Effector CD8-positive, alpha-beta T cell (primary cell): ENCODE measurements around the gene CD93.

ENCODE experiments used
- DNase-seq: peaks from one replicate; lab custom pipeline; 2025; lab: John Stamatoyannopoulos, UW
- total RNA-seq, 4 experiments: gene quantifications; one replicate each; lab custom pipeline; 2026; lab: John Stamatoyannopoulos, UW

CD93 gene, protein sequence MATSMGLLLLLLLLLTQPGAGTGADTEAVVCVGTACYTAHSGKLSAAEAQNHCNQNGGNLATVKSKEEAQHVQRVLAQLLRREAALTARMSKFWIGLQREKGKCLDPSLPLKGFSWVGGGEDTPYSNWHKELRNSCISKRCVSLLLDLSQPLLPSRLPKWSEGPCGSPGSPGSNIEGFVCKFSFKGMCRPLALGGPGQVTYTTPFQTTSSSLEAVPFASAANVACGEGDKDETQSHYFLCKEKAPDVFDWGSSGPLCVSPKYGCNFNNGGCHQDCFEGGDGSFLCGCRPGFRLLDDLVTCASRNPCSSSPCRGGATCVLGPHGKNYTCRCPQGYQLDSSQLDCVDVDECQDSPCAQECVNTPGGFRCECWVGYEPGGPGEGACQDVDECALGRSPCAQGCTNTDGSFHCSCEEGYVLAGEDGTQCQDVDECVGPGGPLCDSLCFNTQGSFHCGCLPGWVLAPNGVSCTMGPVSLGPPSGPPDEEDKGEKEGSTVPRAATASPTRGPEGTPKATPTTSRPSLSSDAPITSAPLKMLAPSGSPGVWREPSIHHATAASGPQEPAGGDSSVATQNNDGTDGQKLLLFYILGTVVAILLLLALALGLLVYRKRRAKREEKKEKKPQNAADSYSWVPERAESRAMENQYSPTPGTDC
- 0.09 to 1.5 (median 0.98) reads per million in 4 experiments for total RNA-seq

DNA sequence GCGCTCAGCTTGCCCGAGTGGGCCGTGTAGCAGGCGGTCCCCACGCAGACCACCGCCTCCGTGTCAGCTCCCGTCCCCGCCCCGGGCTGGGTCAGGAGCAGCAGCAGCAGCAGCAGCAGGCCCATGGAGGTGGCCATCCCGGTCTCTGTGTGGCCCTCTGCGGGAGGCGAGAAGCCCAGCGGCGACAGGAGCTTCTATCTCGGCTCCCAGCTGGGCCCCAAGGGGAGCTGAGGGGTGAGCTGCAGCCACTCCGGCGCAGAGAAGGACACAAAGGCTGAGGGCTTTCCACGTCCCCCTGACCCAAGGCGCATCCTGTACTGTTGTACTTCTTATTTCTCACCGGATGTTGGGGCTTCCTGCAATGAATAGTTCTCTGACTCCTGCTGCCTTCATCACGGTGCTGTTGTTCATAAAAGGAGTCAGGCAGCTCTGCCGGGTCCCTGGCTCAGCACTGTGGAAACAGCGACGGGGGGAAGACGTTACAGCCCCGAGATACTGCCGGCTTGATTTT is at the start of gene CD93:
Gene CD93 (minus strand): TSS at position 269 of the 511 bp plus-strand sequence. CDS start 132 bp downstream, at position 137.
- no peak for DNase-seq

DNA sequence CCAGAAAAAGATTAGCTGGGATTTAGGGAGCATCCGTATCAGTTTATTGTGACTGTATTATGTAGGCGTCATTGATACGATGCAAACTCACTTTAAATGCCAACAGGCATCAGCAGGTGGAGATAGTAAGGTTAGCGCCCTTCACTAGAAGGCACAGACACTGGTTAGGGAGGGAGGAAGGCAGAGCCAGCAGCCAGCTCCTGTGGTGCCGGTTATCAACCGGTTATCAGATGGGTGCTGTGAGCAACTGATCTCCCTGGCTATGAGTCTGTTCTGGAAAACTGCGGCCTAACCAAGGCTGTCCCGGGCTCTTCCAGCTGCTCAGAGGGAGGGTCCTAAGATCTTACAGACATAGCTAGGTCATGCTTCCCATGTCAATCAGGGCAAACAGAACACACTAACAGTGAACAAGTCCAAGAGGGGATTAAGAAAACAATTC is 47.5 kb upstream of the CD93 start:
- DNase-seq, result no peak

DNA sequence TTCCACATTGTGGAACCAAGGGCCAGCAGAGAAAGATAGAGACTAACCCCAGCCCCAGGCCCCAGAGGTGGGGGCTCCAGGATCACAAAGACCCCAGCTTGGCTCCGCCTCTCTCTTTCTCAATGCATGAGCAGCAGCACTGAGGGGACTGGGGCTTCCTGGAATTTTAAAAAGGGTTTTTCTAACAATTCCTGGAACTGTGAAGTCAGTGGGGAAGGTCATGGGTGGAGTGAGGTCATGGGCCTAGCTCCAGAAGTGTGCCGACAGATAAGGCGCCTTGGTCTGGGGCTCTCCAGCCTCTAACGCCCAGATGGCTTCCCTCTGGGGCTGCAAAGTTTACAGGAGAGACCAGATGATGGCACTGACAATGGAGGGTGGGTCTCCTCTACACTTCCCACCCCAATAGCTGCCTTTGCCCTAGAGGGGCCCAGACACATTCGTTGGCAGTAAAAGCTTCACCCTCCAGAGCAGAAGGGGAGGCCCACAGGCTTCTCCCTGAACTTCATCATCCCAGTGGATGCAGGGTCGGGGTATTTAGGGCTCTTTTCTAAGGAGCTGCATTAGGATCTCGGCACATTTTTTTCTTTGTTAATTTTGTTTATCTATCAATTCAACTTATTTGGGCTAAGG is 46.9 kb upstream of the CD93 start:
- DNase-seq, result no peak

DNA sequence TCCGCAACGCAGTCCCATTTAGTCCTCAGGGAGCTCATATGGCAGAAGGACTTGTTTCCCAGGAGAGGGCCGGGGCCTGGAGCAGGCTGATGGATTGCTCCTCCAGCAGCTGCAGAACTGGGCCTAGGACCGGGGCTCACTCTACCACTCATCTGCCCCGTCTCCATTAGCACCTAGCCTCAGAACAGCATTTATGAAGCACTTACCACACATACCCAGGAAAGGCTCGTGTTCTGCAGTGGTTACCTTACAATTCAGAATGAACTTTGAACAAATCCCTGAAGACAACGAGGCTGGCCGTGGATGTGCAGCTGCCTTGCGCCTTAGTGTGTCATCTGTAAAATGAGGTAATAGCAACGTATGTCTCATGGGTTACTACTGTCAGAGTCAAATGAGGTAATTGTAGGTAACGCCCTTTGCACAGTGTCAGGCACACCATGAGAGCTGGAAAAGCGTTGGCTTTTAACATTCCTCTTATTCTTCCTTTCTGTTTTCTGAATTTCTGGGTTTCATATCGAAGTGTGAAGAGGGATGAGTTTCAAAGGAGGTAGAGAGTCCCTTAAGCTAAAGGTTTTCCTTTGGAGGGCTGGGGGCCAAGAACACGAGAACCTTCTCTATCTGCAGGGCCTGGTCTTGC is 46.3 kb upstream of the CD93 start:
- DNase-seq, result no peak

DNA sequence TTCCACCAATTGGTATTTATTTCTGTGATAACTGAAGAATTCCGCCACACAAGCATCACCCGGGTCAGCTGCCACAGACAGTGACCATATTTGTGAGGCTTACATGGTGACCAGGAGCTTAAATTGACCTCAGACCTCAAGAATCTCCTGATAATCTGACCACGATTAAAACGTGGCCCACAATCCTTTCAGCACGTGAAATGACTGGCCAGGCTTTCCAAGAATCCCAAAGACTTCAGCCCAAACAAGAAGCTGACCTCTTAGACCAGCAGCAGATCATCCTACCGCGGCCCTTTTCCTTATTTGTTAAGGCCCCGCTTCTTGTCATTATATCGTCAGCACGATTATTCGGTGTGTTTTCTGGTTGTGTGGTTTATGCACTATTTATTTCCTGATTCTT is 45.6 kb upstream of the CD93 start:
- no peak for DNase-seq

DNA sequence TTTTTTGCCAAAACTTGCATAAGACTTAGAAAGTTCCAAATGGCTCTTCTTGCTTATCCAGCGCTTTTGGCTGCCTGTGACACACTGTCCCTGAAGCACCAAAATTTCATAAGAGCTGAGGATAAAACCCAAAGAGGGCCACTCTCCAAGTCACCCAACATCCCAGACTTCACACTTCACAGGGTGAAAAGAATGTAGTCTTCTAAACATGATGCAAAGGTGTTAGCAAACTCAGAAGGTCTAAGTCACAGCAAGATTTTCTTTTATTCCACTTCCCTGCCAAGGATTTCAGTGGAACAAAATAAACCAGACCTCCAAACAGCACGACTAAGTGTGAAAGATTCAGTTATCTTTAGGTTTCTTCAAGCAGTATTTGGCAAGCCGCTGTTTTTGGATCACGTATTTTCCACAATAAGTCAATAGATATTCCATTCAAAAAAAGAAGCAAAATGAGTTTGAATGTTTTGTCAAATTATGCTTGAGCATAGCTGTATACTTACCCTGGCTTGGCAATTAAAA is 44.6 kb upstream of the CD93 start:
- no peak for DNase-seq

DNA sequence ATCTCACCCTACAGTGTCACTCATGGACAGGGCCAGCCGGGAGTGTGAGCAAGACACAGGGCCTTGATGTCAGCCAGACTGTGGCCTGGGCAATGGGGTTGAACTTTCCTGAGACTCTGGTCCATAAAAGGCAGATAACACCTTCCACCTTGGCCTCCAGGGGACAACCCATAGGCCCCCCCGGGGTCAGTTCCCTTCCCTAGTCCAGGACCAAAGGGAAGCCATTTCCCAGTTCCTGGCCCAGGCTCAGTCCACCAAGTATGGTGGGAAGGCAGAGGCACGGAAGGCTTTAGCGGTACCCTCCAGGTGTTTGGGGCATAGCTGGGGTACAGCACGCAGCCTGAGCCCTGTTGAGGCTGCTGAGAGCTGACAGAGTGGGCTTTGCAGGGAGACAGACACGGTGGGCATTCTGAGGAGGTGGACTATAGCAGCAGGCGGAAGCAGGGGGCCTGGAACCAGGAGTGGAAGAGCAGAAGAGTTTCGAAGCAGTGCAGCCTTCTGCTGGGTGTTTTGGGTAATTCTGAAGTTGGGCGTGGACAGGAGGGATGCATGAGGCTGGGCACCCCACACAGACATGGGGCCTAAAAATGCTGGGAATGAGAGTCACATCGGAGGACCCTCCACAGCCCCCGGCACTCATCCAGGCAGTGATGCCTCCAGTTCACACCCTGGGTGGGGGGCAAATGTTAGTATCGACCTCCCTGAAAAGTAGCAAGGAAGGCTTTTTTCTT is 43.9 kb upstream of the CD93 start:
- DNase-seq, result no peak

DNA sequence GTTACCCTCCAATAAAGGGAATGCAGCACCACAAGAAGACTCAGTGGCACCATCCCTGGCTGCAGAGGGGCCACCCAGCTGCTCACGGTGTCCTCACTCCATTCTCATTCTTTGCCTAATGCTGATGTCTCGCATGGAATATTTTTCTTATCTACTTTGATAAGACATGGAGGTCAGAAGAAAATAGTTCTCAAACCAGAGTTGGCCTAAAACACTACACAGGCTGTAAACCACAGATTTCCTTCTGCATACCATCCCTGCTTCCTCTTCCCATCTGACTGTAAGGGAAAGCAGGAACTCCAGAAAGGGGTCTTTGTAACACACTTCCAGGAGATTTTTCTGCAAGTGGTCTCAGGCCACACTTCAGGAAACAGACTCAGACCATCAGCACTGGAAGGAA is 43.1 kb upstream of the CD93 start:
- DNase-seq, result no peak

DNA sequence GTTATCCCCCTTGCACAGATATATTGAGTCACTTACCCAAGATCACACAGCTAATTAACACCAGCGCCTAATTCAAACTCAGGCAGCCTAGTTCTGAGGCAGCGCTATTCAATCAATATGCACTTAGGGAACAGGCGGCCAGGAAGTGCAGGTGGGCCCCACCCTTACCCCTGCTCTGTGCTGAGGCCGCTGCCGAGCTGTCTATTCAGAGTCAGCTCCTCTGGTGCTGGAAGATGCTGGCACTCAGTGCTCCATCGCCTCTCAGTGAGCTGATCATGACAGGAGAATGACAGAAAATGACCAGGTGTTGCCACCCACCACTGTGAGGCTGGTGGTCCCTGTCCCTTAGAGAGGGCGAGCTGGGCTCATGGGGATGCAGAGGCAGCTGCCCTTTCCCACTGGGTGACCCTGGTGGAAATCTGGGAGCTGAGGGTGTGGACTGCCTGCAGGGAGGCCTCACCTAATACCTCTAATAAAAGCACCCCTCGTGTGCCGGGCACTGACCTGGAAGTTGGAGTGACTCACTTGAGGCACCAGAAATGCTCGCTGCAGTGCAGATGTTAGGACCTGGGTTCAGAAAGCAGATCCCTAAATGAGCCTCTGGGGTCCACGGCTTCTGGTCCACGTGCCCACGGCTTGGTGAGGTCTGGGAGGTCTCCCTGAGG is 42.5 kb upstream of the CD93 start:
- no peak for DNase-seq

DNA sequence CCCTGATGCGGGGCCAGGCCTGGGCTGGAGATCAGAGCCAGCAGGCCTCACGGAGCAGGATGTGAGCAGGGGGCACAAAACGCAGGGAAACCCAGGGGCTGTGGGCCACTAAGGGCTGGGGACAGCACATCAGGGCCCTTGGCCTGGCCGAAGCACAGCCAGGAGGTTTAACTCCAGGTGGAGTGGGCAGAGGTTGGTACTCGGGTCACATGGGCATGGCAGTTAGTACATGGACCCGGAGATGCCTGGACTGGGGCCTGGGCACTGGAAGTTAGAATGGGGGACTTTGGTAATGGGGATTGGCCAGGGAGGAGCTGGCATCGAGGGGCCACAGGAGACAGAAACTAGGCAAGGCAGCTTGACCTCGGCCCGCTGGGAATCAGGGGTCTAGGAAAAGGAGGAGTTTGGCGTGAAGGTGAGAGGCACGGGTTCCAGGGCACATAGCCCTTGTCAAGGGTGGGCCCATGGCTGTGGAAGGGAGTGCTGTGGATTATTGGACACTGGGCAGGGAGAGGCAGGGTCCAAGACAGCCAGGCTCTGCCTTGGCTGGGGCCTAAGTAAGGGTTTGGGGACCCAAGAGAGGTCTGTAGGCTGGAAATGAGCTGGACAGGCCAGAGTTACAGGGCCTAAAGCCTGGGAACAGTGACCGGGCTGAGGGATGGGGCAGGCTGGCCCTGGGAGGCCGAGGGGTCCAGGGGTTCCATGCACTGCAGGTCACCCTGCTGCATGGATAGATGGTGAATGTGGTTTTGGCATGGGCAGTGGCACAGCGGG is 41.6 kb upstream of the CD93 start:
- no peak for DNase-seq

DNA sequence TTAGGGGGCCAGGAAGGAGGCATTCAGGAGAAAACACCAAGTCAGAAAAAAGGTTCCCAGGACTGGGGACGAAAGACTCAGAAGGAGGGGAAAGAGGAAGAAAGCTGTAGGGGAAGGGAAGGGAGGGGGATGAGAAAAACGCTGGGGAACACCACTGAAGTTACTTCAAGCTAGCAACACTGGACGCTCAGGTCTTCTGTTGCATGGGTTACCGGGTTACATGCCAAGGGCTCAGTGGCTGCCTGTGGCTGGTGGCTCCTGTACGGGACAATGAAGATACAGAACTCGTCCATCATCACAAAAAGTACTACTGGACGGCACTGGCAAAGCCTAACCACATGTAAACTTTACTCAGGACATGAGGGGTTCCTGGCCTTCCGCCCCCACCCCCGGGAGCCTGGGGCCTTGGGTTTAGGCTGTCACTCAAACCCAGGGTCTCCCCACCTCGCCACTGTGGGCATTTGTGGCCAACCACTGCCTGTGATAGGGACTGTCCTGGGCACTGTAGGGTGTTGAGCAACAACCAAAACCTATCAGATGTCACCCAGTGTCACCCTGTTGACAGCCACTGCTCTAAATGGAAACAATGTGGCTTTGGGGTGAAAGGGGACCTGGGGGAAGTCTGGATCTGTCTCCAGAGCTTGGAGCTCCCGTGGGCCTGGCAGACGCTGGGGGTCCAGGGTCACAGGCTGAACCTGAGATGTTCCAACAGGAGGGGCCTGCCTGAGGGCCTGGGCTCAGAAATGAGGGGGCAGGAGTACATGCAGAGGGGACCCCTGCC is 40.3 kb upstream of the CD93 start:
- no peak for DNase-seq

DNA sequence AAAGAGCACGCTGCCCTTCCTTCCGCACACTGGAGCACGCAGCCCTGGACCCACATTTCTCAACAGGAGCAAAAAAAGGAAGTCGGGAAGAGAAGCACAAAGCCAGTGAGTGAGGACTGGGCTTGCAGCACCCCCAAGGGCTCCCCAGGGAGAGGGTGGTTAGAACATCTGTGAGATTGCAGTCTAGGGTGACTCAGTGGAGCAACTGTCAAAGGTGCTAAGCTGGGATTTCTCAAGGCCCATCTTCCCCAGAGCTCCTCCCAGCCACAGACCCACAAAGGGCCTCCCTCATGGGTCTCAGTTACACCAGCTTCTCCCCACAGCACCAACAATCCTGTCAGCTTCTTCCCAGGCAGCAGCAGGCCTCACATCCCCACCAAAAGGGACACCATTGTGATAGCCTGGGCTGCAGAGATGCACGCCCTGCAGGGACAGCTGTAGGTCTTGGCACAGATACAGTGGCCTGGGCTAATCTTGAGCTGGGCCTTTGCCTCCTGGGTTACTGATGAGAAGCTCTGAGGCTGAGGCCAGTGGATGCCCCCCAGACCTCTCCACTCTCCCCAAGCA is 39.6 kb upstream of the CD93 start:
- DNase-seq, result no peak

DNA sequence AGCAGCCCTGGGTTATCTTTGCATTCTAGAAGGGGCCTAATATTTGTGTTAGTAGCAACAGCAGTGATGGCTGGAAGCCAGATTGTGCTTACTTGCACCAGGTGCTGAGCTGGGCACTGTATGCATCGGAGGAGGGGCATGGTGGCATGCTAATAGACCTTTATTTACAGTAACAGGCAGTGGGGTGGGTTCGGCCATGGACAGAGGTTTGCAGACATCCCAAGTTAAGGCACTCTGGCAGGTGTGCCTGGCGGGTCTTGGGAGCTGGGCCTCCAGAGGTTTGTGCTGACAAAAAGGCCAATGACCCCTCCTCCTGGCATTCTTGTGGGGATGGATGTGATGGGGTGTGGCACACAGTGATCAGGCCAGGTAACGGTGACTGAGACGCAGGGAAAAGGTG is 39.0 kb upstream of the CD93 start:
- DNase-seq, result no peak

DNA sequence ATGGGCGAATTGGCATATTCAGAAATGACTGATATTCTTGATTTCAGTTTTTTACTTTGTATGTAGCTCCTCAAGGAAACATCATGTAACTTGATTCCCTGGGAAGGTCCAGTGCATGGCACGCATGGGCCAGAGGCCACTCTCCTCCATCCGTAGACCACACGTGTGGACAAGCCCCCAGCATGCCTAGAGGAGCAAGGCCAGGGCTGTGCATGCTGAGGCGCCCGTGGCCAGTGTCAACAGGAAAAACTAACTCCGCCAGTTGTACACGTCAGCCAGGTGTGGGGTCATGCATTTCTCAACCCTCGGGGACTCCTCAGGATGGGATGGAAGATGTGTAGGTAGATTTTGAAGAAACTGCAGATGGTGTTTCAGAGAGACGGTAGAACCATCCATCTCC is 37.8 kb upstream of the CD93 start:
- DNase-seq, result no peak

DNA sequence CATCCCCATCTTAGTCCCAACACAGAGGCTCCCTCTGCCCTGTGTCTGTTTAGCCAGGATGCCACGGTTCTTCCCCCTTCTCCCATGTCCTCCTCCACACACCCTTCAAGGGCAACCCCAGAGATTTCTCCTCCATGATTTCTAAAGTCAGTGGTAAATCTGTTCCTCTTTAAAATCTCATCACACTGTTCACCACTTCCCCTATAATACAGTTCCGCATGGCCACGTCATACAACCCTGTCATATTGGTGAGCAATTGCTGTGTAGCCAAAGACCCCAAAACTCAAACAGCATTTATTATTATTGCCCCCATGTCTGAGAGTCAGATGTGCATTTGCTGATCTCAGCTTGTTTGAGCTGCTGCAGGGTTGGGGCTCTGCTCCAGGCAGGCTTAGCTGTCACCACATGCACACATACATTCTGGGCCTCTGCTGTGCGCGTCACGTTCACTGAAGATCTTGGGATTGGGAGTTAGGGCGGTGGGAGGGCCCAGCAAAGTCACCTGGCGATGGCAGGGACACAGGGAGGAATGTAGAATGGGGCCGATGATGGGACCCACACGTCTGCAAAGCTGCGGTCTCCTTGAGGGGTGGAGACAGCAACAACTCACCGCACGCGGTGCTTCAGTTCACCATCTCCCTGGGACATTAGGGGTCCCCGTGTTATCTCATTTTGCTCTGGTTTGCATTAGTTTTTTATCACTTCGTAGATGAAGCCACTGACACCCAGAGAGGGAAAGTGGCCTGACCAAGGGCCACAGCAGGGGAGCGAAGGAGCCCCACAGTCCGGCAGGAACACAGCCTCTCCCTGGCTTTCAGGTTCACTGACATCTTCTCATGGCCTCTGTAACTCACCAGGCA is 36.9 kb upstream of the CD93 start:
- DNase-seq, result no peak

DNA sequence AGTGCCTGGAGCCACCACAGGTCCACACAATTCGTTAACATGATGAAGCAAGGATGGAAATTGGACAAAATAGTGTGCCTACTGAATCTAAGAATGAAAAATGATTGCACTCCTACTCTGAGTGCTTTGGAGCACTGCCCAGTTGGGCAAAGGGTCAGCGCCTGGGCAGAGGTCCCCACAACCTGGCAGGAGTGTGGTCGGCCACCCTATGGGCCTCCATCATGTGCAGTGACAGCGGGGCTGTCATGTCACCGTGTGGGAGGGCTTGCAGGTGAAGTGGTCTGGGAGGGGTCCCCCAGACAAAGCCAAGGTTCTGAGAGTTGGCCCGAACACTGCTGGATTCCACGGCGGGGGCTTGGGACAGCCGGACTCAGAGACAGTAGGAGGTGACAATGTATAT is 36.2 kb upstream of the CD93 start:
- no peak for DNase-seq

DNA sequence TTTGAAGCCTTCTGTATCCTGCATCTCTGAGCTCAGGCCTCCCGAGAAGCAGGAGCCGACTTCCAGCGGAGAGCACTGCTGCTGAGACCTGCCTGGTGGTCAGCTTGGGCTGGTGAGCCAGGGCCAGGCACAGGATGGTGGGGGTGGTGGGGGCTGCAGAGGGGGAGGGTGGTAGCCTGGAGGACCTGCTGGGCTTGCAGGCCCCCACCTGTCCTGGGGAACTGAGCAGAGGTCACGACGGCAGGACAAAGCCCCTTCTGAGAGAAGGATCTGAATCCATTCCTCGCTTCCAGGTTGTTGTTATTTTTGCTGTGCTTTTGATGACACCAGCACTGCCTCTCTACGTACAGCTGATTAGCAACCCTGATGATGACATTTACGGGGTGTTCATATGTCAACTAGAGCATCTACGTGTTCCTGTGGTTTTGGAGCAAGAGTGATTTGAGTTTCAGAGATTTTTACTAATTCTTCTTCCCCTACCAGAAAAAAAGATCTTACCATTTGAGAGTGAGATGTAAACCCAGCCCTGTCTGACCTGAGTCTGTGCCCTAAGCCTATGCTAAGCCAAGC is 35.7 kb upstream of the CD93 start:
- DNase-seq, result no peak
